Measurements from ENCODE around the gene NFKB1.
"Not testable (repeated sequence)": the region's sequence is repeated elsewhere in the genome, so short reads cannot be mapped to it uniquely, and the experiment has no call there.

NFKB1 gene

GRCh38 chr4:102500696-102501446 is at the start of gene NFKB1:
Gene NFKB1 (plus strand): TSS chr4:102501359. CDS start chr4:102525519, 24,160 bp downstream.
- in situ Hi-C loops (cut with HindIII; ENCODE audit: low sequenced_read_pairs) = no loop called here

GRCh38 chr4:102452854-102453253 is 48.3 kb upstream of the NFKB1 start:
- in situ Hi-C loops (cut with HindIII; ENCODE audit: low sequenced_read_pairs) = no loop called here

- in situ Hi-C loops (cut with HindIII; ENCODE audit: low sequenced_read_pairs) = no loop called here
Observed at GRCh38 chr4:102453827-102454226, 47.3 kb upstream of the NFKB1 start.

GRCh38 chr4:102454268-102454667 is 46.9 kb upstream of the NFKB1 start:
- in situ Hi-C loops (cut with HindIII; ENCODE audit: low sequenced_read_pairs) = no loop called here

GRCh38 chr4:102454981-102455685 is 46.0 kb upstream of the NFKB1 start:
- in situ Hi-C loops (cut with HindIII; ENCODE audit: low sequenced_read_pairs) = no loop called here

GRCh38 chr4:102455750-102456149 is 45.4 kb upstream of the NFKB1 start:
- in situ Hi-C loops (cut with HindIII; ENCODE audit: low sequenced_read_pairs) = no loop called here

- in situ Hi-C loops (cut with HindIII; ENCODE audit: low sequenced_read_pairs) = no loop called here
Observed at GRCh38 chr4:102466298-102466697, 34.9 kb upstream of the NFKB1 start.

- in situ Hi-C loops (cut with HindIII; ENCODE audit: low sequenced_read_pairs) = no loop called here
Observed at GRCh38 chr4:102469806-102470205, 31.4 kb upstream of the NFKB1 start.

- in situ Hi-C loops (cut with HindIII; ENCODE audit: low sequenced_read_pairs) = no loop called here
Observed at GRCh38 chr4:102472441-102473013, 28.6 kb upstream of the NFKB1 start.

- in situ Hi-C loops (cut with HindIII; ENCODE audit: low sequenced_read_pairs) = no loop called here
Observed at GRCh38 chr4:102473476-102473875, 27.7 kb upstream of the NFKB1 start.

- in situ Hi-C loops (cut with HindIII; ENCODE audit: low sequenced_read_pairs) = no loop called here
Observed at GRCh38 chr4:102474736-102475504, 26.2 kb upstream of the NFKB1 start.

GRCh38 chr4:102477657-102478056 is 23.5 kb upstream of the NFKB1 start:
- in situ Hi-C loops (cut with HindIII; ENCODE audit: low sequenced_read_pairs) = no loop called here

- in situ Hi-C loops (cut with HindIII; ENCODE audit: low sequenced_read_pairs) = no loop called here
Observed at GRCh38 chr4:102478186-102478585, 23.0 kb upstream of the NFKB1 start.

GRCh38 chr4:102479832-102480231 is 21.3 kb upstream of the NFKB1 start:
- in situ Hi-C loops (cut with HindIII; ENCODE audit: low sequenced_read_pairs) = not testable (repeated sequence)

GRCh38 chr4:102483120-102483519 is 18.0 kb upstream of the NFKB1 start:
- in situ Hi-C loops (cut with HindIII; ENCODE audit: low sequenced_read_pairs) = no loop called here

GRCh38 chr4:102483990-102484692 is 17.0 kb upstream of the NFKB1 start:
- in situ Hi-C loops (cut with HindIII; ENCODE audit: low sequenced_read_pairs) = not testable (repeated sequence)

GRCh38 chr4:102492531-102493241 is 8.5 kb upstream of the NFKB1 start:
- in situ Hi-C loops (cut with HindIII; ENCODE audit: low sequenced_read_pairs) = no loop called here

- in situ Hi-C loops (cut with HindIII; ENCODE audit: low sequenced_read_pairs) = no loop called here
Observed at GRCh38 chr4:102493257-102493656, 7.9 kb upstream of the NFKB1 start.

GRCh38 chr4:102493794-102494193 is 7.4 kb upstream of the NFKB1 start:
- in situ Hi-C loops (cut with HindIII; ENCODE audit: low sequenced_read_pairs) = no loop called here

GRCh38 chr4:102494603-102495002 is 6.6 kb upstream of the NFKB1 start:
- in situ Hi-C loops (cut with HindIII; ENCODE audit: low sequenced_read_pairs) = no loop called here
